ENCODE results near the gene ITPK1.
"Not testable (repeated sequence)": the region's sequence is repeated elsewhere in the genome, so short reads cannot be mapped to it uniquely, and the experiment has no call there.

Gene ITPK1

DNA sequence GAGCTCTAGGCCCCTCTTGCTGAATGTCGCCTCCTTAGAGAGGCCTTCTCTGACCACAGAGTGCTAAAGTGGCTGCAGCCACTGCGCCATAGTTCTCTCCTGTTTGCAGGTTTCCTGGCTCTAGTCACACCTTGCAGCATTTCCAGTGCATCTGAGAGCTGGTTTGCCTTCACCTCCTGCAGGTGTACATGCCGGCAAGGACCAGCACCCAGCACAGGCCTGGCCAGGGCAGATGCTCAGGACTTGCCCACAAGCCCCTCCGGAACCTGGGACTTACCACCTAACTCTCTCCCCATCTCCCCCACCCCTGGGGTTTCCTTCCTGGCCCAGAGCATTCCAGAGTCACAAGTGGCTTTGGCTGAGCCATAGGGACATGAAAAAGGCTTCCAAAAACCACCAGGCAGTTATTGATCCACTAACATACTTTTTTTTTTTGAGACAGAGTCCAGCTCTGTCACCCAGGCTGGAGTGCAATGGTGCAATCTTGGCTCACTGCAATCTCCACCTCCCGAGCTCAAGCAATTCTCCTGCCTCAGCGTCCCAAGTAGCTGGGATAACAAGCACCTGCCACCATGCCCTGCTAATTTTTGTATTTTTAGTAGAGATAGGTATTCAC lies 9.1 kb downstream of the ITPK1 start:
- Histone ChIP-seq H3K4me3 (ENCODE audit: low read depth in 1 of 5, low read length in 5 of 5) (no peak overlapping the region), H3K27ac (ENCODE audit: low read depth, low read length) (no peak overlapping the region), H3K9me3 (ENCODE audit: control insufficient read depth in 5 of 5, low read length in 5 of 5) (no peaks in the 10 kb centered on the region), H3K27me3 (ENCODE audit: control insufficient read depth in 5 of 5, insufficient read depth in 4 of 5, low read length in 5 of 5) (peaks cover 0 to 3% (median 0%) of the 10 kb centered on the region in 5 donors), H3K4me1 (ENCODE audit: control insufficient read depth in 5 of 5, insufficient read depth in 5 of 5, low read length in 5 of 5) (peaks cover 5 to 75% (median 49%) of the 10 kb centered on the region in 5 donors), H3K9ac (ENCODE audit: low read length in 5 of 5) (no peak overlapping the region), H3K36me3 (ENCODE audit: control insufficient read depth in 5 of 5, insufficient read depth in 5 of 5, low read length in 5 of 5) (peaks cover 0 to 4% (median 0%) of the 10 kb centered on the region in 5 donors)

DNA sequence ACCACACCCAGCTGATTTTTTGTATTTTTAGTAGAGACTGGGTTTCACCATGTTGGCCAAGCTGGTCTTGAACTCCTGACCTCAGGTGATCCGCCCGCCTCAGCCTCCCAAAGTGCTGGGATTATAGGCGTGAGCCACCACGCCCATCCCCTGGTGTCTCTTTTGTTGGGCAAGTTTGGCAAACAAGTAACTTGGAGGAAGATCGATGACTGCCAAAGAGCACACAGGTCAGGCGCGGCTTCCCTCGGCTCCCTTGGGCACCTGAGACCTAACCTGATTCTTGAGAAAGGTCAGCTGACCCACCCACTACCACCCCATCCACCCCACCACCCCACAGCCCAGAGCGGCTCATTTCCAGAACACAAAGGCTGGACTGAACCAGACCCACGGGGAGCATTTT lies 9.9 kb downstream of the ITPK1 start:
- H3K36me3 ChIP-seq (ENCODE audit: control insufficient read depth in 5 of 5, insufficient read depth in 5 of 5, low read length in 5 of 5); H3K4me3 ChIP-seq (ENCODE audit: low read depth in 1 of 5, low read length in 5 of 5); H3K27ac ChIP-seq (ENCODE audit: low read depth, low read length); H3K27me3 ChIP-seq (ENCODE audit: control insufficient read depth in 5 of 5, insufficient read depth in 4 of 5, low read length in 5 of 5); H3K9me3 ChIP-seq (ENCODE audit: control insufficient read depth in 5 of 5, low read length in 5 of 5); H3K9ac ChIP-seq (ENCODE audit: low read length in 5 of 5): not testable (repeated sequence)
- peaks cover 5 to 75% (median 49%) of the 10 kb centered on the region in 5 donors for H3K4me1 ChIP-seq (ENCODE audit: control insufficient read depth in 5 of 5, insufficient read depth in 5 of 5, low read length in 5 of 5)

DNA sequence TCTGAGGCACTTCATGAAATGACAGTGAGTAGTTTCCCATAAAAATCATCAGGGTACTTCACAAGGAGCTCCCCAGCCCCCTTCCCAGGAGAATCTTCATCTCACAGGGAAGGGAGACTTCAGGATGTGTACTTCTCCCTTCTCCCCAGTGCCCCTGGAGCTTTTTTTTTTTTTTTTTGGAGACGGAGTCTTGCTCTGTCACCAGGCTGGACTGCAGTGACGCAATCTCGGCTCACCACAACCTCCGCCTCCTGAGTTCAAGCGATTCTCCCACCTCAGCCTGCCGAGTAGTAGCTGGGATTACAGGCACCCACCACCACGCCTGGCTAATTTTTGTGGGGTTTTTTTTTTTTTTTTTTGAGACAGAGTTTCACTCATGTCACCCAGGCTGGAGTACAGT lies 10.4 kb downstream of the ITPK1 start:
- Histone ChIP-seq H3K36me3 (ENCODE audit: control insufficient read depth in 5 of 5, insufficient read depth in 5 of 5, low read length in 5 of 5) (peaks cover 0 to 4% (median 0%) of the 10 kb centered on the region in 5 donors), H3K9me3 (ENCODE audit: control insufficient read depth in 5 of 5, low read length in 5 of 5) (no peaks in the 10 kb centered on the region), H3K4me3 (ENCODE audit: low read depth in 1 of 5, low read length in 5 of 5) (no peak overlapping the region), H3K4me1 (ENCODE audit: control insufficient read depth in 5 of 5, insufficient read depth in 5 of 5, low read length in 5 of 5) (peaks cover 5 to 71% (median 44%) of the 10 kb centered on the region in 5 donors), H3K27me3 (ENCODE audit: control insufficient read depth in 5 of 5, insufficient read depth in 4 of 5, low read length in 5 of 5) (peaks cover 0 to 3% (median 0%) of the 10 kb centered on the region in 5 donors), H3K27ac (ENCODE audit: low read depth, low read length) (peak overlapping the region; percentile 44), H3K9ac (ENCODE audit: low read length in 5 of 5) (peak overlapping the region in 1 of 5 donors; percentile 75)

DNA sequence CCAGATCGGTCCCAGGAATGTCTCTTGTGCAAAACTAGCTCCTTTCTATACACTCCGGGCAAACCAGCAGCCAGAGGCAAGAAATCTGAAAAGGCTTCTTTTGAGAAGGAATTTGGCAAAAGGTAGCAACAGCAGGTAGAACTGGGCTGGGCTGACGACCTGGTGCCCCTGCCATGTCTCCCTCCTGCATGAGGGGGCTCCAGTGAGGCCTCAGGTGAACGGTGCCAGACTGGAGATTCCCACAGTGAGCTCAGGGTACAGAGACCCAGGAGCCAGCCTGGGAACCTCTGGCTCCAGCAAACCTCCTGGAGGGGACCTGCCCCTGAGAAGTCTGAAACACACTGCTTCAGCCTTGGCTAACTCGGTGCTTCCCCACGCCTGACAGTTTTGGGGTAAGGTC lies 10.8 kb downstream of the ITPK1 start:
- peak overlapping the region in 2 of 5 donors; percentile 35 to 75 for H3K9ac ChIP-seq (ENCODE audit: low read length in 5 of 5)
- peaks cover 3 to 67% (median 41%) of the 10 kb centered on the region in 5 donors for H3K4me1 ChIP-seq (ENCODE audit: control insufficient read depth in 5 of 5, insufficient read depth in 5 of 5, low read length in 5 of 5)
- H3K27ac ChIP-seq (ENCODE audit: low read depth, low read length), result peak overlapping the region; percentile 44

DNA sequence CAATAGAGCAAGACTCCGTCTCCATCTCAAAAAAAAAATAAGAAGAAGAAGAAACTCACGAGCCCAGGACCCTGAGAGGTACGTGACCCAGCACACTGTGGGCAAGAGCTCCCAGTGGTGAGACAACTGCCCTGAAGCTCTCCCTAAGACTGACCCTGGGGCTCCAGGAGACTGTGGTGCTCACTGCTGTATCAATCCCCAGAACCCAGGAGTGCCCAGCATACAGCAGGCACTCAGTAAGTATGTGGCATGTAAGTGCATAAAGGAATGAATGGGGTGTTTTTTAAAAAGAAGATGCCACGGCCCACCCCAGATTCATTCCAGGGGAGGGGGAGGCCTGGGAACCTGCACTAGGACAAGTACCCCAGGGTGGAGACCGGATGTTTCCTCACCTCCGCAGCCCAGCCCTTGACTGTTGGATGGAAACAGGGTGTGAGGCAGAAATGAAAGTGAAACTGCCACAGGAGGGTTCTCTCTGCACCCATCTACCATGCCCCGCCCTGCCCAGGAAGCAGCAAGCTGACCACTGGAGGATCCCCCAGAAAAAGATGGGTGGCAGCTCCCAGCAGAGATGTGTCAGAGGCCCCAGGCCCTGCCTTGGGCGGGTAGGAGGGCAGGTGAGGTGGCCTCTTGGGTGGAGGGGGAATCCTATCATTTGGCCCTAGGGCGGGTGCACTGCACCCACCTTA lies 12.2 kb downstream of the ITPK1 start:
- H3K27ac ChIP-seq (ENCODE audit: low read depth, low read length), result no peak overlapping the region
- peak overlapping the region in 3 of 5 donors; percentile 8 to 17 (median 14) for H3K4me3 ChIP-seq (ENCODE audit: low read depth in 1 of 5, low read length in 5 of 5)
- H3K27me3 ChIP-seq (ENCODE audit: control insufficient read depth in 5 of 5, insufficient read depth in 4 of 5, low read length in 5 of 5), result peaks cover 0 to 3% (median 0%) of the 10 kb centered on the region in 5 donors
- H3K9me3 ChIP-seq (ENCODE audit: control insufficient read depth in 5 of 5, low read length in 5 of 5), result no peaks in the 10 kb centered on the region
- H3K4me1 ChIP-seq (ENCODE audit: control insufficient read depth in 5 of 5, insufficient read depth in 5 of 5, low read length in 5 of 5), result peaks cover 3 to 57% (median 43%) of the 10 kb centered on the region in 5 donors
- no peaks in the 10 kb centered on the region for H3K36me3 ChIP-seq (ENCODE audit: control insufficient read depth in 5 of 5, insufficient read depth in 5 of 5, low read length in 5 of 5)
- peak overlapping the region in 2 of 5 donors; percentile 26 to 56 for H3K9ac ChIP-seq (ENCODE audit: low read length in 5 of 5)

More for the DNA sequence above, 10.8 kb downstream of the ITPK1 start:
- H3K4me3 ChIP-seq (ENCODE audit: low read depth in 1 of 5, low read length in 5 of 5), result no peak overlapping the region
- H3K27me3 ChIP-seq (ENCODE audit: control insufficient read depth in 5 of 5, insufficient read depth in 4 of 5, low read length in 5 of 5), result peaks cover 0 to 3% (median 0%) of the 10 kb centered on the region in 5 donors
- no peaks in the 10 kb centered on the region for H3K9me3 ChIP-seq (ENCODE audit: control insufficient read depth in 5 of 5, low read length in 5 of 5)
- peaks cover 0 to 3% (median 0%) of the 10 kb centered on the region in 5 donors for H3K36me3 ChIP-seq (ENCODE audit: control insufficient read depth in 5 of 5, insufficient read depth in 5 of 5, low read length in 5 of 5)

DNA sequence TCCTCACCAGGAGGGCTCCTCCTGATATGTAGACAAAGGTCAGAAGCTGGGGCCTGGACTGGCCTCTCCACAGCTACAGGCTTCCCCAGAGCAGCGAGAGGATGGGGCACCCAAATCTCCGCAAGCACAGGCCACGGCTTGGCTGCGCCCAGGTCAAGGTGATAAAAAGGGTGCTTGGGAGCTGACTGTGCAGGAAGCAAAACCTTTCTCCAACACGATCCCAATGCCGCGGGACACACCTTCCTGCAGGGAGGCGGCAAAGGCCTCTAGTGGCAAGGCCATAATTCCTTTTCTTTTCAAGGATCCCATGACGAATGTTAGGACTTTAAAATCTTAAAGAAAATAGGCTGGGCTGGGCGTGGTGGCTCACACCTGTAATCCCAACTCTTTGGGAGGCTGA lies 13.6 kb downstream of the ITPK1 start:
- Histone ChIP-seq H3K27ac (ENCODE audit: low read depth, low read length) (no peak overlapping the region), H3K9ac (ENCODE audit: low read length in 5 of 5) (no peak overlapping the region), H3K9me3 (ENCODE audit: control insufficient read depth in 5 of 5, low read length in 5 of 5) (no peaks in the 10 kb centered on the region), H3K27me3 (ENCODE audit: control insufficient read depth in 5 of 5, insufficient read depth in 4 of 5, low read length in 5 of 5) (peaks cover 0 to 3% (median 0%) of the 10 kb centered on the region in 5 donors), H3K4me1 (ENCODE audit: control insufficient read depth in 5 of 5, insufficient read depth in 5 of 5, low read length in 5 of 5) (peaks cover 3 to 49% (median 40%) of the 10 kb centered on the region in 5 donors), H3K36me3 (ENCODE audit: control insufficient read depth in 5 of 5, insufficient read depth in 5 of 5, low read length in 5 of 5) (no peaks in the 10 kb centered on the region), H3K4me3 (ENCODE audit: low read depth in 1 of 5, low read length in 5 of 5) (no peak overlapping the region)

DNA sequence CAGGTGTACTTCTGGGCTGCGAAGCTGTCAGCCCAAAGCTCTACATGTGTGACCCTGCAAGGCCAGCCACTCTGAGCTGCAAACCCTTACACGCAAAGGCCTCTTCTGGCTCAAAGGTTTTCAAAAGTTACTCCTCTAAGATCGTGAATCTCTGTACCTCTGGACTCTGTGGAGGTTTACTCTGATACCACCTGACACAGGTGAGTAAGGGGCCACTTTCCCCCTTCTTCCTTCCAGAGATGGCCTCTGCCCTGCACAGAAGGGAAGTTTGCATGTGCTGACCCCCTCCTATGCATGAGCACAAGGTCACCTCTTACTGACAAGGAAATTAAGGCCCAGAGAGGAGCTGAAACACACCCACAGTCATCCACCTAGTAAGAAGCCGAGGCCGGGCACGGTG lies 14.5 kb downstream of the ITPK1 start:
- H3K4me1 ChIP-seq (ENCODE audit: control insufficient read depth in 5 of 5, insufficient read depth in 5 of 5, low read length in 5 of 5), result peaks cover 3 to 49% (median 40%) of the 10 kb centered on the region in 5 donors
- no peak overlapping the region for H3K4me3 ChIP-seq (ENCODE audit: low read depth in 1 of 5, low read length in 5 of 5)
- no peak overlapping the region for H3K9ac ChIP-seq (ENCODE audit: low read length in 5 of 5)
- H3K36me3 ChIP-seq (ENCODE audit: control insufficient read depth in 5 of 5, insufficient read depth in 5 of 5, low read length in 5 of 5), result no peaks in the 10 kb centered on the region
- no peak overlapping the region for H3K27ac ChIP-seq (ENCODE audit: low read depth, low read length)
- H3K9me3 ChIP-seq (ENCODE audit: control insufficient read depth in 5 of 5, low read length in 5 of 5), result no peaks in the 10 kb centered on the region
- peaks cover 0 to 3% (median 0%) of the 10 kb centered on the region in 5 donors for H3K27me3 ChIP-seq (ENCODE audit: control insufficient read depth in 5 of 5, insufficient read depth in 4 of 5, low read length in 5 of 5)

DNA sequence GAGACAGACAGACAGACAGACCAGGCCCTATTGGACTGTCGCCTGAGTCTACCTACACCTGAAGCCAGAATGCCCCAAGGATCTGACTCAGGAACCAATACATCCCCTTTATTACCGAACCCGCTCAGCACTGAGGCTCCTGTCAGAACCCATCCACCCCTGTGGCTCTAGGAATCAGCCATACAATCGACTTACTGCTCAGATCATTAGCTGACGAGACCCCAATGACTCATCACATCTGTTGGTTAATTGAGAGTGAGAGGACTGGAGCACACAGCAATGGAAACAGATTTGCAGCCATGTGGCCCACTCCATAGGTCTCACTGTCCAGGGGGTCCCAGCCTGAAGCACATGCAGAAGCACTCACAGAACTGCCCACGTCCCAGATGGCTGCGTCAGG lies 15.2 kb downstream of the ITPK1 start:
- H3K9ac ChIP-seq (ENCODE audit: low read length in 5 of 5), result no peak overlapping the region
- no peaks in the 10 kb centered on the region for H3K36me3 ChIP-seq (ENCODE audit: control insufficient read depth in 5 of 5, insufficient read depth in 5 of 5, low read length in 5 of 5)
- no peak overlapping the region for H3K27ac ChIP-seq (ENCODE audit: low read depth, low read length)
- peaks cover 0 to 3% (median 0%) of the 10 kb centered on the region in 5 donors for H3K27me3 ChIP-seq (ENCODE audit: control insufficient read depth in 5 of 5, insufficient read depth in 4 of 5, low read length in 5 of 5)
- H3K9me3 ChIP-seq (ENCODE audit: control insufficient read depth in 5 of 5, low read length in 5 of 5), result no peaks in the 10 kb centered on the region
- no peak overlapping the region for H3K4me3 ChIP-seq (ENCODE audit: low read depth in 1 of 5, low read length in 5 of 5)
- peaks cover 3 to 44% (median 35%) of the 10 kb centered on the region in 5 donors for H3K4me1 ChIP-seq (ENCODE audit: control insufficient read depth in 5 of 5, insufficient read depth in 5 of 5, low read length in 5 of 5)

DNA sequence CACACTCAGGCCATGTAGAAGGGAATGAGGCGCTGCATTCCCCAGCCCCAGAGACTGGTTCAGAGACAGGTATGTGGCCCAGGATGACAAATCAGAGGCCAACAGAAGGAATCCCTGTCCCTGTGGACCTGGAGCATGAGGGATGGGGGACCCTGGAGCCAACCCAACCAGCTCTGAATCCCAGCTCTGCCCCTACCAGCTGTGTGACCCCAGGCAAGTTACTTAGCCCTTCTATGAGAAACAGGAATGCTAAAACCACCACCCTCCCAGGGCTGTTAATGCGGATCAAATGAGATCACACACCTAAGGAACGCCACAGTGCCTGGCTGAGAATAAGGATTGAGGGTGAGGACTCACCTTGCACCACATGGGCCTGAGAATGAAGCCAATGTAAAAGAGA lies 15.6 kb downstream of the ITPK1 start:
- H3K9me3 ChIP-seq (ENCODE audit: control insufficient read depth in 5 of 5, low read length in 5 of 5), result no peaks in the 10 kb centered on the region
- H3K27ac ChIP-seq (ENCODE audit: low read depth, low read length), result no peak overlapping the region
- H3K36me3 ChIP-seq (ENCODE audit: control insufficient read depth in 5 of 5, insufficient read depth in 5 of 5, low read length in 5 of 5), result no peaks in the 10 kb centered on the region
- H3K27me3 ChIP-seq (ENCODE audit: control insufficient read depth in 5 of 5, insufficient read depth in 4 of 5, low read length in 5 of 5), result peaks cover 0 to 2% (median 0%) of the 10 kb centered on the region in 5 donors
- H3K4me3 ChIP-seq (ENCODE audit: low read depth in 1 of 5, low read length in 5 of 5), result no peak overlapping the region
- H3K9ac ChIP-seq (ENCODE audit: low read length in 5 of 5), result peak overlapping the region in 2 of 5 donors; percentile 13 to 28
- peaks cover 2 to 42% (median 31%) of the 10 kb centered on the region in 5 donors for H3K4me1 ChIP-seq (ENCODE audit: control insufficient read depth in 5 of 5, insufficient read depth in 5 of 5, low read length in 5 of 5)

DNA sequence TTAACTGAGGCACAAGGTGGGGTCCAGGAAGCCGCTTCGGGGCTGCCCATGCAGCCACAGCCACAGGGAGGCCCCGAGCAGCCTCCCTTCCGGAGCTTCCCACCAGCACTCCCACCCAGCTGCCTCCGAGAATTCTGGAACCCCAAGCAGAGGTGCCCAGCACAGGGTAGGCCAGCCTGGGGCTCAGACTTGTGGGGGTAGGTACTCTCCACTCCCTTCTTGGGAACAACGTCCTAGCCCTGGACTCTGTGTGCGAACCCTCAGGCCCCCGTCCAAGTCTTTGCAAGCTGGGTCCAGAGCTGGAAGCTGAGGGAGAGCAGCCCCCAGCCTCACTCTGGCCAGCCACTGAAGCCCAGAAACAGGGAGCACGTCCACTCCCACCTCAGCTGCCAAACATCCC lies 16.1 kb downstream of the ITPK1 start:
- Histone ChIP-seq H3K9ac (ENCODE audit: low read length in 5 of 5) (peak overlapping the region in 2 of 5 donors; percentile 28 to 56), H3K4me1 (ENCODE audit: control insufficient read depth in 5 of 5, insufficient read depth in 5 of 5, low read length in 5 of 5) (peaks cover 0 to 37% (median 27%) of the 10 kb centered on the region in 5 donors), H3K36me3 (ENCODE audit: control insufficient read depth in 5 of 5, insufficient read depth in 5 of 5, low read length in 5 of 5) (no peaks in the 10 kb centered on the region), H3K27ac (ENCODE audit: low read depth, low read length) (no peak overlapping the region), H3K9me3 (ENCODE audit: control insufficient read depth in 5 of 5, low read length in 5 of 5) (no peaks in the 10 kb centered on the region), H3K4me3 (ENCODE audit: low read depth in 1 of 5, low read length in 5 of 5) (no peak overlapping the region), H3K27me3 (ENCODE audit: control insufficient read depth in 5 of 5, insufficient read depth in 4 of 5, low read length in 5 of 5) (no peaks in the 10 kb centered on the region)

Data from subcutaneous abdominal adipose tissue (tissue), 5 donors.